ENCODE results near the gene CASS4. TPM values are rescaled to one million over a fixed set of nuclear protein-coding genes. Genes with fewer than 3 reads are reported as not detected.
"Not testable (repeated sequence)": the region's sequence is repeated elsewhere in the genome, so short reads cannot be mapped to it uniquely, and the experiment has no call there.

Gene CASS4
- total RNA-seq, 1 experiment from 2014 or later: 0.17 TPM

GRCh38 chr20:56392881-56393482, 19.1 kb upstream of the CASS4 start:
- DNase-seq (ENCODE audit: low read depth): no peak

DNA sequence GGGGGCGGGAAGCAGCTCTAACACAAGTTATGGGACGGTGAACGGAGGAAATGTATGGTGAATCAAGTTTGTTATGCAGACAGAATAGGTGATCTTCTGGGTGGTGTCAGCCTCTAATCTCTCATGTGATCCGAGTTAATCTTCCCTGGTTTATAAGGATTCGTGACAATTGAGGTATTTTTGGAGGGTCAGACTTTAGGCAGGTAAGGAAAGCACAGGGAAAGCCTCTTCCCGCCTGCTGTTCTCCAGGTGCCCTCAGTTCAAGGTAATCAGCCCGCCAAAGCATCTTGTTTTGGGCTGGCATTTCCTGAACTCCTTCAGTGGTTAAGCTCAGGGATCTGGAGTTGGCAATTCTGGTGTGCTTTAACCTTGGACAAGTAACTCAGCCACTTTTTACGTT, 18.4 kb upstream of the CASS4 start:
- no peak for DNase-seq (ENCODE audit: low read depth)

DNA sequence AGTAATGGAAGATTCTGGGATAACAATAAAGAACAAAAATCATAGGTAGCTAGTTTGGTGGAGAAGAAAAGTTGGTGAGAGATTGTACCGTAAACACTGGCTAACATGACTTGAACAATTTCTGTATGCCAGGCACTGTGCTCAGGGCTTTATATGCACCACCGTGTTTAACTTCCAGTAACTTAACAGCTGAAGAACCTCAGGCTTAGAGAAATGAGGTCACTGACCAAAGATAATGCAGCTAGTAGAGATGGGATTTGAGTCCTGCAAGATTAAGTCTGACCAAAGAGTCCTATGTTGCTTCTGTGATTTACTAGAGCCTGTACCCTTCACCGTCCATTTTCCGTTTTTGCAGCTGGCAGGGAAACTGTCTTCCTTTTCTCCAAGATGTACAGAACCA, 16.9 kb upstream of the CASS4 start:
- no peak for DNase-seq (ENCODE audit: low read depth)

- DNase-seq (ENCODE audit: low read depth): peak; percentile 46
These were observed 11.9 kb upstream of the CASS4 start for GRCh38 chr20:56400001-56400640.

DNA sequence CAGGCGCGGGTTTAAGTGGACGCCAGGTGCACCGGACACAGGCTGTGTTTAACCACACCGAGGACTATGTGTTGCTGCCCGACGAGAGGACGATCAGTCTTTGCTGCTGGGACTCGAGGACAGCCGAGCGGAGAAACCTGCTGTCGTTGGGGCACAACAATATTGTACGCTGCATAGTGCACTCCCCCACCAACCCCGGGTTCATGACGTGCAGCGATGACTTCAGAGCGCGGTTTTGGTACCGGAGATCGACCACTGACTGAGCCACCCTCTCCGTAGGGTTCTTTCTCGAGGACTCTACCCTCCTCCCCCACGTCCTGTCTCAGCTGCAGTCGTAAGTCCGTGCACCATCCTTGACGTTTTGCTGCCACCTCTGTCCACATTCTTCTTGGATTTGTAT, 8.6 kb upstream of the CASS4 start:
- DNase-seq (ENCODE audit: low read depth): no peak

- not testable (repeated sequence) for DNase-seq (ENCODE audit: low read depth)
These were observed 6.7 kb upstream of the CASS4 start for GRCh38 chr20:56405356-56405755.

DNA sequence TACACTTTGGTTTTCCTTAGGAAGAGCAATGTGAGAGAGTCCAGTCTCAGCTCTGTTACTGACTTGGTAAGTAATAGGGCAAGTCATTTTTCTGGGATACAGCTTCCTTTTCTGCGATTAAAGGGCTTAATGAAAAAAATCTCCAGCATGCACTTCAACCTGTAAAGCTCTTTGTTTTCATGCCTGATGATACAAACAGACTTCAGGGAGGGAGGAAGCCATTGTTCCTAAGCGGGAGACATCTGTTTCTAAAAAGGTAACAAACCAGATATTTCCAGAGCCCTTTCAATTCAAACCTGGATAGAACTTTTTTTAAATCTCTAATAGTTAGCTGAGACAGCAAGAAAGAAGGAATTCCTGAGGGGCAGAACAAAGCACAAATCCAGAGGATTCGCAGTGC, 5.2 kb upstream of the CASS4 start:
- DNase-seq (ENCODE audit: low read depth): no peak

DNA sequence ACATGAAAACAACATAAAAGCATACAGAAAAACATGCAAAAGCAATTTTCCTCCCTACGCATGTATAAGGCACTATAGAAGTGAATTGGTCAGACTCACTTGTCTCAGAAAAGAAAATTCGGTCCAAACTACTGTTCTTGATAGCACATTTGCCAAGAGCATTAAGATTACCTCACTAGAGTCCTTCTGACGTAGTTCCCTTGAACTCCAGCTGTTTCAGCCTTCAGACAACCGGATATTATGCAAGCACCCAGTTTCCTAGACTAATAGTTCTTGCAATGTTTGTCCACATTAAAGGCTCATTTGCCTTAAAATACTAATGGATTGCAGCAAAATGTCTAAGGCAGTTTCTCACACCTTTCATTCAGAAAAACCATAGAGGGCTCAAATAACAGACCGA, 2.5 kb upstream of the CASS4 start:
- DNase-seq (ENCODE audit: low read depth): no peak

DNA sequence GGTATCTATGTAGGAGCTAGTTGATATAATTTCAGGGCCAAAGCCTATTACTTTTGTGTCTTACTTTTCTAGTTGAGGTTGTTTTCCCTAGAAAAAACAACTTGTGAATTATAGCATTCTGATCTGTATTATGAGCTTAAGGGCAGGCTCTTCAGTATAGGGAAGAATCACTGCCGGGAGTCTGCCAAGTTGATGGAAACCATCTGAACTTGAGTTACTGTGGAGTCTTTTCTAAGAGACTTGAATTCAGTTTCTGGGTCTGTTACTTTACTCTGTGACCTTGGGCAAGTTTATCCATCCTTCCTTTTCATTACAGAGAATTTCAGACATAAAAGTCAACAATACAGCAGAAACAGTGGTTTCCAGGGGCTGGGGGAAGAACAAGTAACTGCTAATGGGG, 2.1 kb upstream of the CASS4 start:
- no peak for DNase-seq (ENCODE audit: low read depth)

DNA sequence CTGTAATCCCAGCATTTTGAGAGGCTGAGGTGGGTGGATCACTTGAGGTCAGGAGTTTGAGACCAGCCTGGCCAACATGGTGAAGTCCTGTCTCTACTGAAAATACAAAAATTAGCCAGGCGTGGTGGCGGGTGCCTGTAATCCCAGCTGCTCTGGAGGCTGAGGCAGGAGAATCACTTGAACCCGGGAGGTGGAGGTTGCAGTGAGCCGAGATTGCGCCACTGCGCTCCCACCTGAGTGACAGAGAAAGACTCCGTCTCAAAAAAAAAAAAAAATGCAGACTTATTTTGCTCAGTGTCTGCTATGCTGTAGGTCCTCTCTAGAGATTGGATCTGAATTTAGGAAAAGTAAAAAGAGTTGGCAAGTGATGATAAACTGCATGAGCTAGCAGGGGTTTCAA, 773 bp upstream of the CASS4 start:
- not testable (repeated sequence) for DNase-seq (ENCODE audit: low read depth)

DNA sequence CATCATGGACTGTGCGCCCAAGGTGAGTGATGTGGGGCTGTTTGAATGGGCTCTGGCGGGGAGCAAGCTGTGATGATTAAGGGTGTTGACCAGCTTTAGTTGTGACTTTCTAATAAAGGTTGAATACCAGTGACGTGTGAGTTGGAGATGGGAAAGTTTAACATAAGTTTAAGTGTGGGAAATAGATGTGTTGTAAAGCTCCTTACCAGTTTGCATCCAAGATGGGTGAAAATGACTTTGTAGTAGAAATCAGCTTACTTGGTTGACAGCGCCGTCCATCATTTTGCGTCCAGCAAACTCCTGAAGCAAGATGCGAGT, 372 bp downstream of the CASS4 start:
- DNase-seq (ENCODE audit: low read depth): no peak

- DNase-seq (ENCODE audit: low read depth): no peak
These were observed 889 bp downstream of the CASS4 start for GRCh38 chr20:56412949-56413348.

GRCh38 chr20:56414842-56415765, 3.0 kb downstream of the CASS4 start:
- no peak for DNase-seq (ENCODE audit: low read depth)

- no peak for DNase-seq (ENCODE audit: low read depth)
These were observed 5.3 kb downstream of the CASS4 start for GRCh38 chr20:56417402-56417801.

GRCh38 chr20:56417911-56418310, 5.9 kb downstream of the CASS4 start:
- DNase-seq (ENCODE audit: low read depth): peak; percentile 42

- no peak for DNase-seq (ENCODE audit: low read depth)
These were observed 6.4 kb downstream of the CASS4 start for GRCh38 chr20:56418385-56418861.

DNA sequence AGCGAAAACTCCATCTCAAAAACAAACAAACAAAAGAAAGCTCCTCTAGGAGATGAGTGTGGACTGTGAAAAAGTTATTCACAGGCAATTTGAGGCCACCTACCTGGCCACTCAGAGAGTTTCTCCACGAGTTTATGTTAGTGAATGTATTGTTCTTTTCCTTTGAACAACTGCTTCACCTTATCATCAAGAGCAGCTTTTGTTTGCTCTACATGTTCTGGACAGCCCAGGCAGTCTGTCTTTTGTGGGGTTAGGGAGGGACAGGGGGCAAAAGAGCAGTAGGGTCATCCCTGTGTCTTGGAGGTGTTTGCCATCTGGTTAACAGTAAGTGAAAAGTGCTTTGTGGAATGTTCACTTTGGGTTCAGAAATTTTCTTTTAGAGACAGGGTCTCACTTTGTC, 8.0 kb downstream of the CASS4 start:
- no peak for DNase-seq (ENCODE audit: low read depth)

DNA sequence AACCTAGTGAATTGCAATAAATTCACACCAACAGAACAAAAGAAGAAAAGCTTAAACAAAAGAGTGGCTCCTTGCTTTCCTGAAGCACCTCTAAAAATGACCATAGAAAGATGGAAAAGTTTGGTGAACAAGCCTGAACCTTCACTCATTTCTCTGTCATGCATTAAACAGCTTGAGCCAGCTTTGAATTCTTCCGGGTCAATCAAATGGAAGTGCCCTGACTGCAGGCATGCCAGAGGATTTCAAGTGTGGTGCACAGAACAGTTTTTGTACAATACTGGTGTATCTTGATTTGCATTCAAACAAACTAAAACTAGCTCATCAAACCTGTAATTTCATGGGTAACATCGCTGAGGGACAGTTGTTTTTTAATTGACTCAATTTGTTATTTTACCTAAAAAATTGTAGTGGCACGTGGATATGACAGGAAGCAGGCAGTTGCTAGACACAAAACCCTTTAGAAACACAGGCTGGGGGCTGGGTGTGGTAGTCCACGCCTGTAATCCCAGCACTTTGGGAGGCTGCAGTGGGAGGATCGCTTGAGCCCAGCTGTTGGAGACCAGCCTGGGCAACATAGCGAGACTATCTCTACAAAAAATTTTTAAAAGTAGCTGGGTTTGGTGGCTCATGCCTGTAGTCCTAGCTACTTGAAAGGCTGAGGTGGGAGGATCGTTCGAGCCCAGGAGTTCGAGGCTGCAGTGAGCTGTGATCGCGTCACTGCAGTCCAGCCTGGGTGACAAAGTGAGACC, 9.1 kb downstream of the CASS4 start:
- DNase-seq (ENCODE audit: low read depth): no peak

DNA sequence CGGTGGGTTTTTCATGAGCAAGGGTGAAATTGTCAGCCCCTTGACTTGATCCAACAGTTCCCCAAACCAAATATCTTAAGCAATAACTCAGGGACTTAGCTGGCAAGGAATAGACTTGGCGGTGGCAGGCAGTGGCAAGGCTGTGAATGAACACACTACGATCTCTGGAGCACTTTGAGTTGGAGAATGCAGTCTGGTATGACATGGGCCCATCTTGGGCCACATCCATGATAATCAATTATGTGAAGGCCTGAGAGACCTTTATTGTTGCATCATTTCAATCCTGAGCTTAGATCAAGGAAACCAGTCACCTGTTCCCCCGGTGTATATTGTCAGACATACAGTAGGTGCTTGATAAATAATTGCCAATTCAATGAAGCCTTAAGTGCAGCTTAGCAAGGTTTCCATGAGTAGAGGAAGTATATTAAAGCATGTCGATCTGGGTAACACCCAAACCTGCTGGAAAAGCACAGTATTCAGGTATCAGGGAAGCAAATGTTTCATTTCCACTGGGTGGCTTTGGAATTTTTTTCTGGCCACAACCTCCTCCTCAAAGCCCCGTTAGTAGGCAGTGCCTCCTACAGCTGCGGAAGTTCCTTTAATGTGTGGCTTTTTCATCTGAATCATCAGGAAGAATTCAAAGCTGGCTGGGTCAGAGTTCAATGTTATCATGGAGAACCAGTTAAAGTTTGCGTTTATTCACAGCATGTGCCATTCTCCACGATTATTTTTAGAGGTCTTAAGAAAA, 10.2 kb downstream of the CASS4 start:
- peak; percentile 81 for DNase-seq (ENCODE audit: low read depth)

- peak; percentile 47 for DNase-seq (ENCODE audit: low read depth)
These were observed 10.7 kb downstream of the CASS4 start for GRCh38 chr20:56422824-56423189.

- no peak for DNase-seq (ENCODE audit: low read depth)
These were observed 11.2 kb downstream of the CASS4 start for GRCh38 chr20:56423211-56423610.
